Measurements from ENCODE around the gene UGT1A3.

Gene UGT1A3

GRCh38 chr2:233798335-233799086 is 69.7 kb downstream of the UGT1A3 start:
- DNase-seq, result peak; percentile 20

DNA sequence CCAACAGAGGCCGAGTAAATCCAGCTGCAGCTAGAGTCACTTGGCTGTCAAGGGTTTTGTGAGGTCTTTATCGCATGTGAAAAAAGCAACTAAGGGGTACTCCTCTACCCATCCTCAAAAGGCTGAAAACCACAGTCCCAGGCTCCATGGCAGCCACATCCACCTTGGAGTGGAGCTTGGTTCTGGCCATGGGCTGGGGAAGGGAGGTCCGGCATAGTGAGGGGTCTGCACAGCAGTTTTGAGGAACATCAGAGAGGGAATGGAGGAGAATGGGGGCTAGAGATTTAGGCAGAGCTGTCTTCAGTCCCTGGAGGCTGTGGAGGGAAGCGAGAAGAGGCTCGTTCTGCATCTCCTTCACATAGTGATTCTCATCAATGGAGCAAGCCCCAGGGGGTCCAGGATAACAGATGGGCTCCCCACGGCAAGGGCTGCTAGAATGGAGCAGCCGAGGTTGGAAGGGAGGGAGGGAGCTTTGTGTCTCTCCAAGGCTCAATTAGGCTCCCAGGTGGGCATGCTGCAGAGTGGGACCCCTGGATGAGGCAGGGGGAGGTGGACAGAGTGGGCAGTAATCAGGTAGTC is 70.3 kb downstream of the UGT1A3 start:
- DNase-seq, result peak; percentile 34

- peak; percentile 10 for DNase-seq
These were observed 70.9 kb downstream of the UGT1A3 start for GRCh38 chr2:233799716-233800115.

- DNase-seq, result peak; percentile 22
These were observed 71.4 kb downstream of the UGT1A3 start for GRCh38 chr2:233800208-233800607.

- DNase-seq, result peak; percentile 52
These were observed 72.7 kb downstream of the UGT1A3 start for GRCh38 chr2:233801357-233802131.

- no peak for DNase-seq
These were observed 73.4 kb downstream of the UGT1A3 start for GRCh38 chr2:233802132-233802815.

GRCh38 chr2:233803292-233803911 is 74.6 kb downstream of the UGT1A3 start:
- DNase-seq, result peak; percentile 23

DNA sequence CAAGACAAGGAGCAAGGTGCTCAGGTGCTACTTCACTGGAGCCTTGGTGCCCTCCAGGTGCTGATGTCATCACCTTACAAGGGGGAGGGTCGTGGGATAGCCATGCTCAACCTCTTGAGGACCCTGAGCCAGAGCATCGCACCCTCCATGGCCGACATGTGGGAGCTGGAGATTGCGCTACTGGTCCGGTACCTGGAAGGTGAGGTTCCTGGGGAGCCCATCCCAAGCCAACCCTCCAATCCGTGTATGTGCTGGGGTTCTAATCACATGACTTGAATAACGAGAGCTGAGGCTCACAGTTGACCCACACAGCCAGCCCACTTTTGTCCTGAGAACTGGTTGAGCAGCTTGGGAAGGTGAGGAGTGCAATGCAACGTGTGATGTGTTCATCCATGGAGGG is 75.2 kb downstream of the UGT1A3 start:
- peak; percentile 17 for DNase-seq

GRCh38 chr2:233807215-233807865 is 78.5 kb downstream of the UGT1A3 start:
- DNase-seq, result peak; percentile 20

- peak; percentile 25 for DNase-seq
These were observed 79.4 kb downstream of the UGT1A3 start for GRCh38 chr2:233807966-233808935.

DNA sequence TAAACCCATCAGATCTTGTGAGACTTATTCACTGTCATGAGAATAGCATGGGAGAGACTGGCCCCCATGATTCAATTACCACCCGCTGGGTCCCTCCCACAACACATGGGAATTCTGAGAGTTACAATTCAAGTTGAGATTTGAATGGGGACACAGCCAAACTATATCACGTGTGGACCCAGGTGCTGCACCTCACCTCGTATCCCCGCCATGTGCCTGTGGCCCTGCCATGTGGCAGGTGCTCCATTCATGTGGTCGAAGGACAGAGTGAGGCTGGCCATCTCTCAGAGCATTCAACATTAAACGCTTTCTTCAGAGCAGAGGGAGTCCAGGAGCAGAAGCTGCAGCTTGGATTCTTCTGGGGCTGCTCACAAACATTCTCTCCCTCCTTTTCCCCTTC is 81.5 kb downstream of the UGT1A3 start:
- DNase-seq, result peak; percentile 26

GRCh38 chr2:233811087-233811486 is 82.2 kb downstream of the UGT1A3 start:
- DNase-seq, result peak; percentile 18

DNA sequence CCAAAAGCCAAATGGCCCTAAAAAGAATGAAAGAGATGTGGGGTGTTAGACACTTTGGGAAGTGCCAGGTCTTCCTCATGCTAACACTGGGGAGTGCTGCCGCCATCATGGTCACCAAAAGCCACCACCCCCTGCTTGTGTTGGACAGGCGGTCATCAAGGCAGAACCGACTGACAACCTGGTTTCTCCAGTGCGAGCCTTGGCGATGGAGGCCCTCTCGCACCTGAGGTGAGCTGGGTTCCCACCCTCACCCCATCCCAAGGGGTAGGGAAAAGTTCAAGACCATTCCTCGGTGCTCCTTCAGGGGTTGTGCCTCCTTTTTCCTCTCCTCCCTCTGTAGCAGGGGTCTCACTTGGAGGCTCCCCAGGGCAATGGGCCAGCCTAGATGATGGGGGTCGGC is 82.9 kb downstream of the UGT1A3 start:
- peak; percentile 15 for DNase-seq

DNA sequence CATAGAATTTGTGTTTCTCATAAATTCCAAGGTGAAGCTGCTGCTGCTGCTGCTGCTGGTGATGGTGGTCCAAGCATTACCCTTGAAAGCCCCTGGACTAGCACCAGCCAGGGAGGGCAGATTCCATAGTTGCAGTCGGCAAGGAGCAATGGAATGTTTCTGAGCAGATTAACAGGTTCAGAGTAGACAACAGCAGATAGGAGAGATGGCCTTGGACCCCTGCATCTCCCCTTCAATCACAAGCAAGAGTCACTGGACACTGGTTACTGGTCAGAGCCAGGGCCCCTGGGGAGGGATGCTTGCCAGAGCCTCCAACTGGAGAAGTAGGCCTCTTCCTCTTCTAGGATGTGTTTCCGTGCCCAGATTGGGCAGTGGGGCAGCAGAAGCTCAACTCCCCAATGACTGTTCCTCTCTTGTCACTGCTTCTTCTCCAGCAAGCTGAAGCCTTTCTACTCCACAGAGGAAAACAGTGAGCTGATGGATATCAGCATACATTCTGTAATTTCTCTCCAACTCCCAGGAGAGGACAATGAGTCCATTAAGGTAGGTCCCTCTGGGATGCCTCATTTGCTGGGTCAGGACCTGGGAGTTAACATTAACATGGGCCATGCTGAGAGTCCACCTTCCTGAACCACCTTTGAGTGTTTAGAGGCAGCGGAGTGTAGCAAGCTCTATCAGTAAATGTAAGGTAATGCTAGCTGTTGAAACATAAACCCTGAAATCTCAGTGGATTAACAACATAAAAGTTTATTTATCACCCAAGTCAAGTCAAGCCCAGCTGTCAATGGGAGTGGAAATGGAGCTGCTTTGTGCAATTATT is 84.6 kb downstream of the UGT1A3 start:
- DNase-seq, result no peak

DNA sequence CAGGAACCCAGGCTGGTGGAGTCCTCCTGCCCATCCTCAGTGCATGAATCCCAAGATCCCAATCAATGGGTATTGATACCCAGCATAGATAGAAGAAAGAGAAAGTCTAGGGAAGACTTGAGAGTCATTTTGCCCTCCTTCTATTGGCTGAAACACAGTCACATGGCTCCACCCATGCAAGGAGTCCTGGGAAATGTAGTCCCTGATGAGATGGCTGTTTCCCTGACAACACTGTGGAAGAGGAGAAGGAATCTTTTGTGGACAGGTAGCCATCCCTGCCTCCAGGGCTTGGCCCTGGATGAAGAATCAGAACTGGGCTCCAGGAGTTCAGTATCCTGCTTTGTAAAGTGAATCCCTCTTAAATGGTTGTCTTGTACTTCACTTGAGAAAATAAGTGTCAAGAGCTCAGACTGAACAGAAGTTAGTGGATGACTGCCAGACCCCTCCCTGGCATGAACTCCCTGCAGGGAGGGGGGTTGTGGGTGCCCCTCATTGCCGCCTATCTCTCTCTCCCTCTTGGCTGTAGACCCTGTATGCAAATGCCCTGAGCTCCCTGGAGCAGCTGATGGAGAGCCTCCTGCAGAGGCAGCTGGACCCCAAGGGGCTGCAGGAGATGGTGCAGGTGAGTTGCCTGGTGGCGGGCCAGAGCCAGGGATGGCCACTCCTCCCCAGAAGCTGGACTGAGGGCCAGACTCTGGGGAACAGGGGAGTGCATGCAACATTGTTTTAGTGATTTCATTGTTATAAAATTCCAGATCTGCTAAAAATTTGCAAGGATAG is 85.4 kb downstream of the UGT1A3 start:
- DNase-seq, result no peak

DNA sequence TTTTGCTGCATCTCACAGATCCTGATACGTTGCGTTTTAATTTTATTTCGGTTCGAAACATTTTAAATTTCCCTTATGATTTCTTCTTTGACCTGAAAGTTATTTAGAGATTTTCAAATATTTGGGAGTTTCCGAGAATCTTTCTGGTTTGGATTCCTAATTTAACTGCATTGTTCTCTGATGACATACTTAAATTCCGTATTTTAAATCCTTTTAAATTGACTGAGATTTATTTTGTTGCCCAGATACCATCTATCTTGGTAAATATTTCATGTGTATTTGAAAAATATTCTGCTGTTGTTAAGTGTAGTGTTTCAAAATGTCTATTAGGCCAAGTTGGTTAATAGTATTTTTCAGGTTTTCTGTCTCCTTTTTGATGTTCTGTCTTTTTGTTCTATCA is 87.0 kb downstream of the UGT1A3 start:
- DNase-seq, result no peak

GRCh38 chr2:233816334-233816733 is 87.5 kb downstream of the UGT1A3 start:
- no peak for DNase-seq

DNA sequence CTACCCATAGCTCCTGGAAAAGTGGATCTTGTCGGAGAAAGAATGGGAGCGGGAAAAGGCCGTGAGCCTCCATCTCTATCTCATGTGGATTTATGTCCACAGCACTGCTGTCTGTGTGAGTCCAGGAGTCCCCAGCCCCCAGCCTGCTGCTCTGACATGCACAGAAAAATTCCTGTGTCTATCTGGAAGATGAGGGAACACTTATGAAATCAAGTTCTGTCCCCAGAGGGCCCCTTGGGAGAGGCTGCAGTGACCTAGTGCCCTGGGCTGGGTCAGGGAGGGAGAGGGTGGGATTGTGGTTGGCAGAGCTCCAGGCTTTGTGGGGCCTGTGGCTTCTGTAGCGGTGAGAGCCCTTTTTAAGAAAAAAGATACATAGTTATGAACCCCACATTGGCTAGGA is 87.9 kb downstream of the UGT1A3 start:
- no peak for DNase-seq

GRCh38 chr2:233817361-233817911 is 88.6 kb downstream of the UGT1A3 start:
- DNase-seq, result no peak

All from activated CD8-positive, alpha-beta memory T cell treated with anti-CD3 and anti-CD28 coated beads, Interleukin-2, amount 50 U/mL, for 48 hours (primary cell).